Activated CD8-positive, alpha-beta memory T cell treated with anti-CD3 and anti-CD28 coated beads, Interleukin-2, amount 50 U/mL, for 24 hours (primary cell): ENCODE measurements around the gene CGGBP1.
A peak's percentile ranks its signal among the peaks of the same experiment; 100 is the strongest.

Source experiments
- DNase-seq: peaks from one replicate; pipeline ENCODE4 v3.0.0-alpha.2; 2020; ENCODE audit errors: extremely low read depth

The CGGBP1 gene, protein sequence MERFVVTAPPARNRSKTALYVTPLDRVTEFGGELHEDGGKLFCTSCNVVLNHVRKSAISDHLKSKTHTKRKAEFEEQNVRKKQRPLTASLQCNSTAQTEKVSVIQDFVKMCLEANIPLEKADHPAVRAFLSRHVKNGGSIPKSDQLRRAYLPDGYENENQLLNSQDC

GRCh38 chr3:88058581-88059379, at the start of gene CGGBP1, which contains the start of gene ZNF654:
Gene CGGBP1, minus strand, starts transcription at chr3:88059005. Its CDS starts 3,029 bp downstream, at chr3:88055976.
Gene ZNF654, plus strand, starts transcription at chr3:88059255. Its CDS starts 65 bp downstream, at chr3:88059320.
- DNase-seq: peak; percentile 98

- no peak for DNase-seq
These were observed 46.5 kb upstream of the CGGBP1 start for GRCh38 chr3:88105325-88105724.

DNA sequence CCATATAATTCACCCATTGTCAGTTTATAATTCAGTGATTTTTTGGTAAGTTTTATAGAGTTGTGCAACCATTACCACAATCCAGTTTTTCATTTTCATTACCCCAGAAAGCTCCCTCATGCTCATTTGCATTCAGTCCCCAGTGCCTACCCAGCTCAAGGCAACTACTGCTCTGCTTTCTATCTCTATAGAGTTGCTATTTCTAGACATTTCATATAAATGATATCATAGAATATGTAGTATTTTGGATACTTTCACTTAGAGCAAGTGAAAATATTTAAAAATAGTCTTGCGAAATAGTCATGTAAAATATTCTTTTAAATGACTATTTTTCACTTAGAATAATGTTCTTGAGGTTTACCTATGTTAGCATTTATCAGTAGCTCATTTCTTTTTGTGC, 42.3 kb upstream of the CGGBP1 start:
- no peak for DNase-seq

DNA sequence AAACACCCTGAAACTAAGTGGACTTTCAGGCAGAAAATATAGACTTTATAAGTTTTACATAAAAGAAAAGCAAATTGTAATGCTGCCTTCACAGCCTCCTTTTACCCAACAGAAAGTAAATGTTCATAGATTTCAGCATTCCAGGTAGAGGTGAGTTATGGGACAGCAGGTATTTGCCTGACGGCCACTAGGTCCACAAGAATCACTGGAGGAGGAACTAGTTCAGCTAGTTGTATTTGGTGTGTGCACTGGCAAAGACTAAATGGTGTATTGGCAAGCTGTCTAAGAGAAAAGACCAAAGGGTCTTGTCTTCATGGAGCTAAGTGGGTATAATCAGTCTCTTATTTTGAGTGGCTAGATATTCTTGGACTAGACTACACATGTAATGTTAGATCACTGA, 34.5 kb upstream of the CGGBP1 start:
- no peak for DNase-seq

DNA sequence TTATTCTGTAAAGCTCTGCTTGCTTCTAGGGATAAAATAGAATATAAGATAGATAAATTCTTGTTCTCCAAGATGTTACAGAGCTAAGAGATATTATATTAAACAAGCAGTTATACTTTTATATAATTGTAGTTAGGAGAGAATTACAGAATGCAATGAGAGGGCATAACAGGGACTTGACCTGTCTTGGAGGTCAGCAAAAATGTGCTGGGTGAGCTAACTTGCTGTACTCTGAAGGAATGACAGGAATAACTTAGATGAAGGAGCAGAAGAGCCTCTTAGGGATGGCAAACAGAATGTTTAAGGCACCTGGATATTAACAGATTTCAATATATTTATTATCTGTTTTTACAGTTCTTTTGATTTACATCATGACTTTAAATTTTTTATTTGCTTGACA, 33.5 kb upstream of the CGGBP1 start:
- no peak for DNase-seq

- DNase-seq: no peak
These were observed 31.9 kb upstream of the CGGBP1 start for GRCh38 chr3:88090681-88091080.

DNA sequence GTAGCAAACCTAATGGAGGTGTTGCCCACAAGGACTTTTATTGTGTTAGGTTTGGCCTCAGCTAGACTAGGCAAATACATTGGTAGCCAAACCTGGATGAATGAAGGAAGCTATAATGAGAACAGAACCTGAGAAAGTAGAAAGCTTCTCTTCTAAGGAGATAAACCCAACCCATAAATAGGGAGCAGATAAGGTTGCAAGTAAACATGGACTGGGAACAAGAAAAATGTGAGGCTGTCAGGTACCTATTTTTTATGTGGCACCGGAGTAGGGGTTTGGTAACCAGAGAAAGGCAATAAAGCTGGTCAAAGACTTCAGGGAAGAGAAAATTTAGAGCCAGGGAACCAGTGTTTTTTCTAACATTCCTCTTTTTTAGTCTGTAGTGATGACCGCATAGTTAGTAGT, 25.3 kb upstream of the CGGBP1 start:
- DNase-seq: no peak

- DNase-seq: no peak
These were observed 24.0 kb upstream of the CGGBP1 start for GRCh38 chr3:88082854-88083253.

GRCh38 chr3:88078932-88079331, 20.1 kb upstream of the CGGBP1 start:
- DNase-seq: no peak

GRCh38 chr3:88076712-88077111, 17.9 kb upstream of the CGGBP1 start:
- DNase-seq: no peak

GRCh38 chr3:88075497-88075896, 16.7 kb upstream of the CGGBP1 start:
- no peak for DNase-seq

- DNase-seq: no peak
These were observed 16.3 kb upstream of the CGGBP1 start for GRCh38 chr3:88075072-88075471.

DNA sequence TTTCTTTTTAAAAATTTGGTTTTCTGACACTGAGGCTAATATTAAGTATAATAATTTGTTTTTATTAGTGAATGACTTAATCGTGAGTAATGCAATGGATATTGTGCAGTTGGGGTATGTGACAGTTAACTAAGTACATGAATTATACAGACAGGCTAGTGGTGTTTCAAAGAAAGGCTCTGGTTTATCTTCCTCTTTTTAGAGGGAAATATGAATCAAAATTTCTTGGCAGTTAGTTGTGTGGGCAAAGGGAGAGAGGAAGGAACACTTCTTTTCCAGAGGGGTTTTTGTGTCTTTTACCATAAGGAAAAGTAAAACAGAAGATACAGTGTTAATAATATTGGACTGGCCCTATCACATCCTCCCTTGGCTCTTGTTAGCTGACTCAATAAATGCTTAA, 2.9 kb upstream of the CGGBP1 start:
- no peak for DNase-seq

- no peak for DNase-seq
These were observed 770 bp upstream of the CGGBP1 start for GRCh38 chr3:88059380-88060170.

GRCh38 chr3:88058306-88058580, 562 bp downstream of the CGGBP1 start:
- no peak for DNase-seq

DNA sequence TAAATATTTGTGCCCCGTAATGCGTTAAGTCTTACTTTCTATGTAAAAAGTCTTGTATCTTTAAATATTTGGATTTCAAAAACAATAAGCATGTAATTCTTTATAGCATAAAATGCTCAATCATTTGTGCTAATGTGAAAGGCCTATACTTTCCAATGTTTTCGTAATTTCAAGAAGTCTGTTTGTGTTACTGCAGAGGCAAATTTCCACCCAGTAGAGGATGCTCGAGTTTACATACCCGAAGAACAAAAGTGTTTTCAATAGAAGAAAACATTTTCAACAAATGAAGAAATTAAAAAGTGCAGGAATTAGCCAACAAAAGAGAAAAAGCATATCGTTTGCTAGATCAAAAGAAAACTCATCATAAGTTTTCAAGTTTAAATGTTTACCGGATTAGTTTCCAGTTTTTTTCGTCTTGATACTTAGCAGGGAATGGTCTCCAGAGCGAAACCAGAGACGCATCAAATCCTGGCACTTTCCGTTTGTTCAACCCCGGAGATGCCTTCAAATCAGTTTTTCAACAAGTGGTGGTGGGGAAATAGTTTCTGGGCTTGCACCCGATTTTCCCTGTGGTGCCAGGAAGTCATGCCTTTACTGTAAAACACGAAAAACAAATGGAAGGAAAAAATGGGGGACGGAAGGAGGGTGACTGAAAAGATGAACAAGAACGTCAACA, 1.0 kb downstream of the CGGBP1 start:
- no peak for DNase-seq

DNA sequence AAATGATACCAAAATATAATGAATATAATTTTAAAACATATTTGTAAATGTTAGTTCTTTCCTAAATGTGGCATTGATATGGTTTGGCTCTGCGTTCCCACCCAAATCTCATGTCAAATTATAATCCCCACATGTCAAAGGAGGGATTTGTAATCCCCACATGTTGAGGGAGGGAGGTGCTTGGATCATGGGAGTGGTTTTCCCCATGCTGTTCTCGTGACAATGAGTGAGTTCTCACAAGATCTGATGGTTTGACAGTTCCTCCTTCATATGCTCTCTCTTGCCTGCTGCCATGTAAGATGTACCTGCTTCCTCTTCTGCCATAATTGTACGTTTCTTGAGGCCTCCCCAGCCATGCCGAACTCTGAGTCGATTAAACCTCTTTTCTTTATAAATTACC, 12.0 kb downstream of the CGGBP1 start:
- no peak for DNase-seq

- no peak for DNase-seq
These were observed 14.4 kb downstream of the CGGBP1 start for GRCh38 chr3:88044411-88044810.

DNA sequence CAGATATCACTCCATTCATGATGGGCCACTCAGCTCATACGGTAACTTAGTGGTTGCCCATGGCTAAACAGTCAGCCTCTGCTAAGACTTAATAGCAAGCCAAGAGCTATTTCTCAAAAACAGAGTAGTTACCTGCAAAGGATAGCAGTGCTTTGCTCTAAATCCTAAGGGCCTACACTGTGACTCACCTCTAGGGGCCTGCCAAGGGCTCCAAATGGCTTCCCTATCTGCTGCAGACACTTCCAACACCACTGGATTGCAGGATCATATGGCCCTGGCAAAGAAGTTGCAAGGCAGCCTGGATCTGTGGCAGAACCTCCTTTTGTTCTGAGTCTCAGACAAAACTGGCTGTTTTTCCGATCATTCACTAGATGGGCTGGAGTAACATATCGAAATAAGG, 17.8 kb downstream of the CGGBP1 start:
- no peak for DNase-seq

GRCh38 chr3:88040529-88040928, 18.3 kb downstream of the CGGBP1 start:
- no peak for DNase-seq

DNA sequence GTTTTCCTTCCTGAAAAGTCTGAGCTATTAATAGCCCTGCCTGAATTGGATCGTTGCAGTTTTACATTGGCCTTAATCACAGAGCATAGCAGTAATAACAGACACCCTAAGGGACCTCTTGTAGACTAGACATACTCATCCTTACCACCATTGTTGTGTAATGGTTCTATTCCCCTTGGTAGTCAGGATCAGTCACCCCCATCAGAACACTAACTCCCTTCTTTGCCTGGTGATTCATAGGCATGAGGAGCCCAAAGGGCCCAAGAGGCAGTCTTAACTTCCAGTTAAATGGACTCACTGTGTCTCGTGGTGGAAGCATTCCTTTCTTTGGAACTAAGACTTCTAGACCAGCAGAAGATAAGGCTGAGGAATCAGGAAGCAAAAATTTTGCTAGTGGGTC, 20.2 kb downstream of the CGGBP1 start:
- DNase-seq: no peak

DNA sequence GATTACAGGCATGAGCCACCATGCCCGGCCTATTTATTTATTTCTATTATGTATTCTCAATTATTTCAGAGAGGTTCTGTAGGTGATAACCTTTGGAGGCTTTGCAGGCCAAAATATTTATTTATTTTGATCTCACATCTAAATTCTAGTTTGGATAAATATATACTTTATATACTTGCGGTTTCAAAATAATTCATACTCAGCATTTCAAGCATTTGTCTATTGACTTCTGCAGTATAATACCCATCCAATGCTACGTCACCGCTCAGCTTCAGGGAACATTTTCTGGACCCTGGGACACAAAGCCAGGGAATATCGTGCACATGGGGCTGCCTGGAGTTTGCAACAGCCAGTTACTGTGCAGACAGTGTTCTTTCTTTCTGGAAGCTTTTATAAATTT, 22.6 kb downstream of the CGGBP1 start:
- no peak for DNase-seq
